Measurements from ENCODE around the gene CDH24.

Gene CDH24

GRCh38 chr14:23043145-23043544 is 14.2 kb downstream of the CDH24 start:
- TF ChIP-seq CTCF (conservative IDR thresholded peaks at IDR 0.05; ENCODE audit: low read depth): no peak
- ChIA-PET CTCF (interaction anchor here (0.6 to 1.6 kb wide), 3 partner anchors 12 to 57 kb away, joined by 3 to 5 read pairs (median 3); no protein-coding TSS in a partner anchor), POLR2A (ENCODE audit: low non-redundant PET) (no interaction called here)
- H3K27ac ChIP-seq: no peak overlapping the region
- no peak for DNase-seq (ENCODE audit: low spot score)

GRCh38 chr14:23042162-23042965 is 15.0 kb downstream of the CDH24 start, which contains the start of gene PSMB11:
Gene PSMB11, plus strand, starts transcription at chr14:23042212. Its CDS starts 14 bp downstream, at chr14:23042226.
- POLR2A ChIA-PET (ENCODE audit: low non-redundant PET): interaction anchor here (0.5 kb wide), 1 partner anchor 32 kb away, joined by 3 read pairs; no protein-coding TSS in a partner anchor
- DNase-seq (ENCODE audit: low spot score): no peak
- CTCF ChIA-PET: interaction anchor here (0.6 to 1.6 kb wide), 3 partner anchors 13 to 56 kb away, joined by 3 to 5 read pairs (median 3); no protein-coding TSS in a partner anchor
- no peak for TF ChIP-seq CTCF (conservative IDR thresholded peaks at IDR 0.05; ENCODE audit: low read depth)
- no peak within 1 kb of the TSS for H3K27ac ChIP-seq

- H3K27ac ChIP-seq: no peak overlapping the region
- ChIA-PET POLR2A (ENCODE audit: low non-redundant PET) (interaction anchor here (0.5 kb wide), 1 partner anchor 31 kb away, joined by 3 read pairs; no protein-coding TSS in a partner anchor), CTCF (interaction anchor here (1.6 kb wide), 1 partner anchor 14 kb away, joined by 5 read pairs; no protein-coding TSS in a partner anchor)
- TF ChIP-seq CTCF (conservative IDR thresholded peaks at IDR 0.05; ENCODE audit: low read depth): no peak
- no peak for DNase-seq (ENCODE audit: low spot score)
Observed at GRCh38 chr14:23041729-23042128, 15.6 kb downstream of the CDH24 start.

GRCh38 chr14:23040100-23040499 is 17.2 kb downstream of the CDH24 start:
- CTCF ChIA-PET: interaction anchor here (0.6 to 0.8 kb wide), 2 partner anchors 29 to 75 kb away, joined by 3 to 4 read pairs; no protein-coding TSS in a partner anchor
- POLR2A ChIA-PET (ENCODE audit: low non-redundant PET): no interaction called here
- no peak for DNase-seq (ENCODE audit: low spot score)
- TF ChIP-seq CTCF (conservative IDR thresholded peaks at IDR 0.05; ENCODE audit: low read depth): no peak
- H3K27ac ChIP-seq: no peak overlapping the region

GRCh38 chr14:23035303-23036144 is 21.8 kb downstream of the CDH24 start:
- TF ChIP-seq CTCF (conservative IDR thresholded peaks at IDR 0.05; ENCODE audit: low read depth): no peak
- CTCF ChIA-PET: no interaction called here

More at GRCh38 chr14:23035303-23036144, 21.8 kb downstream of the CDH24 start:
- no peak for DNase-seq (ENCODE audit: low spot score)
- peak overlapping the region; percentile 83 for H3K27ac ChIP-seq
- POLR2A ChIA-PET (ENCODE audit: low non-redundant PET): no interaction called here
